GM23248 (cell line): Measurements from ENCODE around the gene CDH7.

Source experiments
- EZH2 ChIP-seq: fragments of 200-600 bp; sonication (generic); IDR thresholded peaks from 2 replicates; pipeline ENCODE4 v1.6.1; 2018; ENCODE audit warnings: antibody characterized with exemption, mild to moderate bottlenecking; ENCODE audit not compliant: insufficient read depth, poor library complexity, severe bottlenecking
- EZH2phosphoT487 ChIP-seq: fragments of 200-600 bp; sonication (generic); IDR thresholded peaks from 2 replicates; pipeline ENCODE4 v1.6.1; 2018; ENCODE audit warnings: antibody characterized with exemption, moderate library complexity, mild to moderate bottlenecking, low read depth; ENCODE audit not compliant: insufficient read depth

DNA sequence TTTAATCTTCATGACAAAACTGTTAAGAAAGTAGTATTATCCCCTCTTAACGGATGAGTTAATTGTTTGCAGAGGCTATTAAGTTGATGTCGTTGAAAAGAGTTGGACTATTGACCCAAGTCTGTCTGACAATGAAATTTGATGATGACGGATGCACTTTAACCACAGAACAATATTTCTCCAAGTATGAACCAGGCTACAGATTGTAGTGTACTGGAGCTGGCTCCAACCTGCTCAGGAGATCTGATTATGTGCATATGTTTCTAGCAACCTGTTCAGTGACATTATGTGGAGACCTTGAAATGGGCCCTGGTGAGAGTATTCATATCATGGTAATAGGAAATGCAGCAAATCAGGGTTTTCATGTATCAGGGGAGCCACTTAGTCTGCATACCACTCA is 174.1 kb downstream of the CDH7 start:
- TF ChIP-seq EZH2phosphoT487, result no peak
- TF ChIP-seq EZH2, result no peak
